ENCODE results near the gene GAS7.

GAS7 gene

DNA sequence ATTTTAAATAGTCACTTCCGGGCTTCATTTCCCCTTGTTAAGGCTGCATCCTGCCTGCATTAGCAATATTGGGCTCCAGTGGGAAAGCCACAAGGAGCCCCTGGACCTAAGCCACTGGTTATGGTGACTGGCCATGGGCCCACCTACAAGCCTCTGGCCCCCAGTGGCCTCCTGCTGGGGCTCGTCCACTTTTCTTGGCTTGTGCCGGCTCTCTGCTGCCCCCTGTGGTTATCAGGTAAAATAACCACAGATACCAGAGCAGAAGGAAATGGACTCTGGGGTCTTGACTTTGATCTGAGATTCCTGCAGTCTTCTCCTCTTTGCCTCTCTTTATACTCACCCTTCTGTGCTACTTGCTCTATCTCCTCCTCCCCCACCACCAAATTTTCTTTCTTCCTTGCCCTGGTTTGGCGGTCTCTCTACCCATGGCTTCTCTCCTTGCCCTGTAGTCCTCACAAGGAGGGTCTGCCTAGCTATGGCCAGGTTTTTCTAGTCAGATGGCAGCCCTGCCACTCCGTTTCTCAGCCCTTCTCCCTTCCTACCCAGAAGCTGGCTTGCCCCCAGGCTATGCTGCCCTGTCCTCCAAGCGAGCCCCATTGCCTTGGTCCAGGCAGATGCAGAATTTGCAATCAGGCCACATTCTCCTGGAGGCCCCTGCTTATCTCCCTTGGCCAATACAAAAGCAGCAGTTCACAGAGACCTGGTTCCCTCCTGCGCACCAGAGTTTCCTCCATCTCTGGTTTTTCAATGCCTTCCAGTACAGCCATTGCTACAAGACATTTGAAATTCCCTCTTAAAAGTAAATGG is 210.4 kb downstream of the GAS7 start:
- no peak overlapping the region for H3K4me3 ChIP-seq (ENCODE audit: control insufficient read depth, low read depth, low read length)
- no peak for DNase-seq (ENCODE audit: low read depth)
- TF ChIP-seq, protein P1, sequence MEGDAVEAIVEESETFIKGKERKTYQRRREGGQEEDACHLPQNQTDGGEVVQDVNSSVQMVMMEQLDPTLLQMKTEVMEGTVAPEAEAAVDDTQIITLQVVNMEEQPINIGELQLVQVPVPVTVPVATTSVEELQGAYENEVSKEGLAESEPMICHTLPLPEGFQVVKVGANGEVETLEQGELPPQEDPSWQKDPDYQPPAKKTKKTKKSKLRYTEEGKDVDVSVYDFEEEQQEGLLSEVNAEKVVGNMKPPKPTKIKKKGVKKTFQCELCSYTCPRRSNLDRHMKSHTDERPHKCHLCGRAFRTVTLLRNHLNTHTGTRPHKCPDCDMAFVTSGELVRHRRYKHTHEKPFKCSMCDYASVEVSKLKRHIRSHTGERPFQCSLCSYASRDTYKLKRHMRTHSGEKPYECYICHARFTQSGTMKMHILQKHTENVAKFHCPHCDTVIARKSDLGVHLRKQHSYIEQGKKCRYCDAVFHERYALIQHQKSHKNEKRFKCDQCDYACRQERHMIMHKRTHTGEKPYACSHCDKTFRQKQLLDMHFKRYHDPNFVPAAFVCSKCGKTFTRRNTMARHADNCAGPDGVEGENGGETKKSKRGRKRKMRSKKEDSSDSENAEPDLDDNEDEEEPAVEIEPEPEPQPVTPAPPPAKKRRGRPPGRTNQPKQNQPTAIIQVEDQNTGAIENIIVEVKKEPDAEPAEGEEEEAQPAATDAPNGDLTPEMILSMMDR (IDR thresholded peaks at IDR 0.05; ENCODE audit: control insufficient read depth, insufficient read depth, low read depth, low read length, missing control alignments) = peak; percentile 69

DNA sequence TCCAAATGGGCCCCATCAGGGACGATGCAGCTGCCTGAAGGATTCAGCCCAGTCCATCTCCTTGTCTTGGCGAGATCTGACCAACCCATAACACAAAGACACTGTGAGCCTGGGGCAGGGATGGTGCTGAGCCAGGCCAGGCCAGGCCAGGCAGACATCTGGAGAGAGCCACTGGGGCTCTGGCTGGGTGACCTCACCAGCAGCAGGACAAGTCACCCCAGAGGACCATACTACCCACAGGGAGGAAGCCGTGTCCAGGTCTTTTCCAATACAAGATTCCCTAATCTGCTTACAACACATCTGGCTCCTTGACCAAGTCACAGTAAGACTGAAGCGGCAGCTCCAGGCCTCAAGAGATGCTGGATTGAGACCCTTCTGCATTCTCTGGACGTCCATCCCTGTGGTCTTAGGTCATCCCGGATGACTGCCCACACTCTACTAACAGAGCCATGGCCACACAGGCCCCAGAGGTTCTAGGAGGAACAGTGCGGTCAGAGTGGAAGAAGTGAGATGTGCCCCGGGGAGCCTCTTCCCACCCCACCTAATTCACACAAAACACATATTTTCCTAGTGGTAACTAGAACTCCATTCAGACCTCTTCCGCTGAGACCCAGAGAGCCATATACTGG is 211.5 kb downstream of the GAS7 start:
- no peak for DNase-seq (ENCODE audit: low read depth)
- TF ChIP-seq, protein P1 (IDR thresholded peaks at IDR 0.05; ENCODE audit: control insufficient read depth, insufficient read depth, low read depth, low read length, missing control alignments) = no peak

DNA sequence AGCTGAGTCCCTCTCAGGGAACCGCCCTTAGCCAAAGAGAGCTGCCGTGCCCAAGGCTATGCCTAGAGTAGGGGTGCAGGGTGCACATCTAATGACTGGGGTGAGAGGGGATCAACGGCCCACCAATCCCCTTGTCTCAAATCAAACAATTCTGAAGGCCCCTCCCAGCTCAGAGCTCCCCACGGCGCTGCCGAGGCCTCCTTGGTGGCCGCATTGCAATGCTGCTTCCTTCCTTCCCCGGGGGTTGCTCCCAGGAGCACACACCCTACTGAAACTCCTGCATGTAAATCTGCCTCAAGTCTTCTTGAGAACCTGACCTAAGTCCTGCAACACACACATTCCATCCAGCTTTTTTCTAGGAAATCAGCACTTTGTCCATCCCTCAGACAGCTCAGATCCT is 212.8 kb downstream of the GAS7 start:
- no peak for DNase-seq (ENCODE audit: low read depth)
- TF ChIP-seq, protein P1 (IDR thresholded peaks at IDR 0.05; ENCODE audit: control insufficient read depth, insufficient read depth, low read depth, low read length, missing control alignments) = no peak
- no peak overlapping the region for H3K4me3 ChIP-seq (ENCODE audit: control insufficient read depth, low read depth, low read length)

More for the DNA sequence above, 211.5 kb downstream of the GAS7 start:
- H3K4me3 ChIP-seq (ENCODE audit: control insufficient read depth, low read depth, low read length) = no peak overlapping the region

DNA sequence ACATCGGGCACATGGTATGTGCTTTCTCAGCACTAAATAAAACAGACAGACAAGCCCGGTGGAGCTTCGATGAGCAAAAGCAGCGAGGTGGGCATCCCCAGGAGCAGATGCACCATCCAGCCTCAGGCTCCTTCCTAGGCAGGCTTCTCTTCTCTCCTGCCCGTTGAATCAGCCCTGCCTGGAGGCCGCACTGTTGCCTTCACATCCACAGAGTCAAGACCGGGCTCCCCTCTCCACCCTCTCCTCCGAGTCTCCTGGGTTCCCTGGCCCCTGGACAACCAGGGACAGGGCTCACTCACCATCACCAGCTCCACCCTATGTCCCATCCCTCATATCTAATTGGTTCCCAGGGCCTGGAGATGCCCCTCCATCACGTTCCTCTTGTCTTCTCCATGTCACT is 213.6 kb downstream of the GAS7 start:
- no peak for DNase-seq (ENCODE audit: low read depth)
- no peak overlapping the region for H3K4me3 ChIP-seq (ENCODE audit: control insufficient read depth, low read depth, low read length)
- TF ChIP-seq, protein P1 (IDR thresholded peaks at IDR 0.05; ENCODE audit: control insufficient read depth, insufficient read depth, low read depth, low read length, missing control alignments) = no peak

DNA sequence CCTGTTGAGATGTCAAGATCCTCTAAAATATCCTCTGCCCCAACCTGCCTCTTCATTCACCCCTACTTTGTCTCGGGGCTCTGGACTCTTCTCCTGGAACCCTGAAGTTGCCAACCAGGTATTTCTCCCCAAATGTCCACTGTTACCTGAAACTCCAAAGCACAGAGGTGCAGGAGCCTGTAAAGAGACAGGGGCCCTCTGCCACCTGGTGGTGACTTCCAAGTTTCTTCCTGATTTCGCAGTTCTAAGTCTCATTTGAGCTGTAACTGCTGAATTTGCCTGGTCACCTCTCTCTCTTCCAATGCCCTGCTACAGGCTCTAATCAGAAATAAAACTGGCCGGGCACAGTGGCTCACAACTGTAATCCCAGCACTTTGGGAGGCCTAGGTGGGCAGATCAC is 216.2 kb downstream of the GAS7 start:
- no peak for DNase-seq (ENCODE audit: low read depth)
- TF ChIP-seq, protein P1 (IDR thresholded peaks at IDR 0.05; ENCODE audit: control insufficient read depth, insufficient read depth, low read depth, low read length, missing control alignments) = peak; percentile 9
- no peak overlapping the region for H3K4me3 ChIP-seq (ENCODE audit: control insufficient read depth, low read depth, low read length)

DNA sequence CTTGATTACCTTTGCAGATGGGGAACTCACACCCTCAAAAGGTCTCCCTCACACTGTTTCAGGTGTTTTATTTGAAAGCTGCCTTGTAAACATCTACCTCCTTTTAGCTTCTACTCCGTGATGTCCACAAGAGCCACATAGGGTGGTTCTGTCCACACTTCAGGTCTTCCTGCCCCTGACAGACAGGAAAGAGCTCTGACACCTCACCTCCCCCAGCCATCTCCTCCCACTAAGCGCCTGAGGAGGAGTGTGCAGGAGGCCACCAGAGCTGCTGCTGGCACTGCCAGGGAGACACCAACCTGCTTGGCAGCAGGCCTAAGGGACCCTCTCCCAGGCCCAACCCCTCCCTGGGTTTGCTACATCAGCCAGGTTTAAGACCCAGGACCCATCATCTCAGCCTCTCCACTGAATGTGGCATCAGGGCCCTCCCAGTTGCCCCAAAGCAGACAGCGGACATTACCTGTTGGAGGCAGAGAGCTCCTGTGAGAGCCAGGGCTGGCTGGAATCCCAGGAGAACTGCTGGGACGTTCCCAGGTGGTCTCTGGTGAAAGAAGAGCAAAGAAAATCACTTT is 217.0 kb downstream of the GAS7 start:
- DNase-seq (ENCODE audit: low read depth) = no peak
- TF ChIP-seq, protein P1 (IDR thresholded peaks at IDR 0.05; ENCODE audit: control insufficient read depth, insufficient read depth, low read depth, low read length, missing control alignments) = no peak
- no peak overlapping the region for H3K4me3 ChIP-seq (ENCODE audit: control insufficient read depth, low read depth, low read length)

All from AG09309 (cell line).